ENCODE results near the gene SHISA9. TPM values are rescaled to one million over a fixed set of nuclear protein-coding genes. Genes with fewer than 3 reads are reported as not detected.

The SHISA9 gene
- total and polyA plus RNA-seq, 8 donors, result 0.15 to 1.3 (median 0.38) TPM; not detected in 4

DNA sequence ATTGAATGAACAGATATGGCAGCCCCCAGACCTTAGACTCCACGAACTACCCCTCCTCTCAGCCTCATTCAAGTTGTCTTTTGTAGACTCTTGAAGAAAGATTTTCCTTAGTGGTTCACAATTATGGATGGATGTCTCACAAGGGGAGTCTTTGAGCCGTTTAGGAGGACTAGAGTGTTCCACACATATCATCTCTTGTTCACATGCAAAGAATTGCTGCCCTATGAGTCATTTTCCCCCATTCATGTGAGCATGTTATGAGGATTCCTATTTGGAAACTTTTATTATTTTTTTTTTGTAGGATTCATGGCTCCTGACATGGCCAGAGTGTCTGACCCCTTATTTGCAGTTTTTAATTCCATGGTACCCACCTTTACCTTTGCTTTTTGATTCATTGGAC, 237.1 kb downstream of the SHISA9 start:
- H3K36me3 ChIP-seq, result no peaks in the 10 kb centered on the region
- no peak overlapping the region for H3K27ac ChIP-seq
- WGBS, 5 donors, result 27 to 31% (median 31%) methylated on average over 2 of the region's 2 CpGs
- TF ChIP-seq, protein P1, sequence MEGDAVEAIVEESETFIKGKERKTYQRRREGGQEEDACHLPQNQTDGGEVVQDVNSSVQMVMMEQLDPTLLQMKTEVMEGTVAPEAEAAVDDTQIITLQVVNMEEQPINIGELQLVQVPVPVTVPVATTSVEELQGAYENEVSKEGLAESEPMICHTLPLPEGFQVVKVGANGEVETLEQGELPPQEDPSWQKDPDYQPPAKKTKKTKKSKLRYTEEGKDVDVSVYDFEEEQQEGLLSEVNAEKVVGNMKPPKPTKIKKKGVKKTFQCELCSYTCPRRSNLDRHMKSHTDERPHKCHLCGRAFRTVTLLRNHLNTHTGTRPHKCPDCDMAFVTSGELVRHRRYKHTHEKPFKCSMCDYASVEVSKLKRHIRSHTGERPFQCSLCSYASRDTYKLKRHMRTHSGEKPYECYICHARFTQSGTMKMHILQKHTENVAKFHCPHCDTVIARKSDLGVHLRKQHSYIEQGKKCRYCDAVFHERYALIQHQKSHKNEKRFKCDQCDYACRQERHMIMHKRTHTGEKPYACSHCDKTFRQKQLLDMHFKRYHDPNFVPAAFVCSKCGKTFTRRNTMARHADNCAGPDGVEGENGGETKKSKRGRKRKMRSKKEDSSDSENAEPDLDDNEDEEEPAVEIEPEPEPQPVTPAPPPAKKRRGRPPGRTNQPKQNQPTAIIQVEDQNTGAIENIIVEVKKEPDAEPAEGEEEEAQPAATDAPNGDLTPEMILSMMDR (IDR thresholded peaks at IDR 0.05), result no peak
- TF ChIP-seq POLR2AphosphoS5 (IDR thresholded peaks at IDR 0.05) (no peak), POLR2A (IDR thresholded peaks at IDR 0.05) (no peak), EP300 (IDR thresholded peaks at IDR 0.05) (no peak)
- no peak overlapping the region for H3K4me3 ChIP-seq
- no peaks in the 10 kb centered on the region for H3K27me3 ChIP-seq
- no peak for DNase-seq
- peaks cover 0 to 15% (median 6%) of the 10 kb centered on the region in 4 donors for H3K9me3 ChIP-seq
- H3K4me1 ChIP-seq, result no peaks in the 10 kb centered on the region
- intact Hi-C loops (cut with DNase I; ENCODE audit: low total_unique reads), result no loop called here

DNA sequence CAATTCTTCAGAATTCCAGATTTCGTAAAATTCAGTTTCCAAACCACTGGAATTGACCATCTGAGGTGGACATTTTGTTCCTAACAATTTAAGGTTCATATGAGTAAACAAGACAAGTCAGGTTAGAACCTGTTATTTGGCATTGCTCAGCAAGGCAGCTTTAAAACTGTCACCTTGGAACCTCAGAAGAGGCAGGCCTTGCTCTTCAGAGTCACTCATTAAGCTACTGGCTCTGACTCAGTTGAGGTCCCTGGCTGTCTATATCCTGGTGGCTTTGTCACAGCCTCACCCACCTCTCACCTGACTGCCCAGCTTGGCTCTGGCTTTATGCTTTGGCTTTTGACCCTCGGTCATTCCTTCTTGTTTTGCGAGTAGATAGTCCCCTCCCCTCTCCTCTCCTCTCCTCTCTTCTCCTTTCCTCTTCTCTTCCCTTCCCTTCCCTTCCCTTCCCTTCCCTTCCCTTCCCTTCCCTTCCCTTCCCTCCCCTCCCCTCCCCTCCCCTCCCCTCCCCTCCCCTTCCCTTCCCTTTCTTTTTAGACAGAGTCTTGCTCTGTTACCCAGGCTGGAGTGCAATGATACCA, 238.4 kb downstream of the SHISA9 start:
- 60 to 86% (median 83%) methylated on average over 3 of the region's 3 CpGs for WGBS, 5 donors
- intact Hi-C loops (cut with DNase I; ENCODE audit: low total_unique reads), result no loop called here
- no peaks in the 10 kb centered on the region for H3K36me3 ChIP-seq
- no peak overlapping the region for H3K27ac ChIP-seq
- H3K27me3 ChIP-seq, result no peaks in the 10 kb centered on the region
- no peaks in the 10 kb centered on the region for H3K4me1 ChIP-seq
- H3K9me3 ChIP-seq, result peaks cover 0 to 10% (median 2%) of the 10 kb centered on the region in 4 donors
- DNase-seq, result no peak
- TF ChIP-seq, protein P1 (IDR thresholded peaks at IDR 0.05), result no peak
- TF ChIP-seq EP300 (IDR thresholded peaks at IDR 0.05) (no peak), POLR2AphosphoS5 (IDR thresholded peaks at IDR 0.05) (no peak), POLR2A (IDR thresholded peaks at IDR 0.05) (no peak)
- H3K4me3 ChIP-seq, result no peak overlapping the region

DNA sequence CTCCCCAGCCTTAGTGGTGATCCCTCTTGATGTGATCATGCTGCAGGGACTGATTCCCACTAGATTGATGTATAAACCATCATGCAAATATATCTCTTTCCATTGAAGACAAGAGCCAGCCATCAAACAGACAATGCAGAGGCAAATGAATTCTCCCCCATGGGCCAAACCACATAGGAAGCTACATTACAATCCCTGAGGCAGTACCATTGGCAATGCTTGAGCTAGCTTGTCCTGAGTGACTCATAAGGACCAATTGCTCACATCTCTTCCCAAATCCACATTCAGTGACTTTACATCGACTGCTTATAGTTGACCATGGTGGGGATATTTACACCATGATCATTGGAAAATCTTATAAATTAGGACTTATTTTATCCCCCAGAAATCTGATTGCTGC, 242.2 kb downstream of the SHISA9 start:
- 82 to 95% (median 88%) methylated on average over 1 of the region's 1 CpG for WGBS, 5 donors

DNA sequence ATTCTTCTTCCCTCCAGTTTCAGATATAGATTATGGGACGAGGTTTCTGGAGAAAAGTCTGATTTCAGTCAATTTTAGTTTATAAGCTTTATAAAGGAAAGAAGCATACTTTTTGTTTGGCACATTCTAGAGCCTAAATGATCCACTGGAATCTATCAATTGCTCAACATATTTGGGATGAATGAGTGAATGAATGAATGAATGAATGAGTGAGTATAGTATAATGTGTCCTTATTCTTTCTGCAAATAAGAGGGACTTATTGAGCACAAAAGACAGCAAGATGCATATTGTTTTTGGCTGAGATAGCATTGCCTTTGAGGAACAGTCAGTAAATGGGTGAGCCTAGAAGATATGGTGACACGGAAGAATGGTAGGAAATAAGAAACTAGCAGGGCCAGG, 245.4 kb downstream of the SHISA9 start:
- peaks cover 0 to 7% (median 0%) of the 10 kb centered on the region in 4 donors for H3K9me3 ChIP-seq
- no peak overlapping the region for H3K4me3 ChIP-seq
- H3K36me3 ChIP-seq, result no peaks in the 10 kb centered on the region
- no peak for DNase-seq
- H3K27ac ChIP-seq, result no peak overlapping the region
- no peaks in the 10 kb centered on the region for H3K4me1 ChIP-seq
- no peaks in the 10 kb centered on the region for H3K27me3 ChIP-seq
- whole genome bisulfite sequencing, 5 donors, result 26 to 52% (median 40%) methylated on average over 2 of the region's 2 CpGs
- TF ChIP-seq POLR2AphosphoS5 (IDR thresholded peaks at IDR 0.05) (no peak), POLR2A (IDR thresholded peaks at IDR 0.05) (no peak), EP300 (IDR thresholded peaks at IDR 0.05) (no peak)
- TF ChIP-seq, protein P1 (IDR thresholded peaks at IDR 0.05), result no peak
- intact Hi-C loops (cut with DNase I; ENCODE audit: low total_unique reads), result no loop called here

More for the DNA sequence above, 242.2 kb downstream of the SHISA9 start:
- TF ChIP-seq POLR2AphosphoS5 (IDR thresholded peaks at IDR 0.05), result no peak
- TF ChIP-seq POLR2A (IDR thresholded peaks at IDR 0.05), result no peak
- TF ChIP-seq, protein P1 (IDR thresholded peaks at IDR 0.05), result no peak
- TF ChIP-seq EP300 (IDR thresholded peaks at IDR 0.05), result no peak
- no peak for DNase-seq
- peaks cover 0 to 8% (median 0%) of the 10 kb centered on the region in 4 donors for H3K9me3 ChIP-seq
- no peak overlapping the region for H3K27ac ChIP-seq
- H3K36me3 ChIP-seq, result no peaks in the 10 kb centered on the region
- no peaks in the 10 kb centered on the region for H3K4me1 ChIP-seq
- H3K27me3 ChIP-seq, result no peaks in the 10 kb centered on the region
- no peak overlapping the region for H3K4me3 ChIP-seq
- intact Hi-C loops (cut with DNase I; ENCODE audit: low total_unique reads), result no loop called here

All from stomach (tissue), 9 donors.